HCT116 (cell line): ENCODE measurements around the gene NTRK3. TPM values are rescaled to one million over a fixed set of nuclear protein-coding genes. Genes with fewer than 3 reads are reported as not detected.

Experiments
- ATAC-seq: fragments of 200-7000 bp; cut with Tn5 transposase; 2 replicates; pipeline ENCODE4 v1.9.1; 2020; ENCODE audit warnings: mild to moderate bottlenecking, moderate library complexity
- BruUV-seq: library from RNA; stranded (reverse); fragments of 400-500 nt; replicated peaks from 2 replicates; lab custom pipeline; 2021; lab: Mats Ljungman, UMichigan
- CTCF ChIA-PET: fragments of 300-600 bp; sonication (Branson Sonifier 250); formaldehyde crosslinking; loops from one replicate; lab custom pipeline; 2021; ENCODE audit warnings: antibody characterized with exemption; lab: Charles Lee
- POLR2A ChIA-PET: fragments of 300-600, 350-600 bp; sonication (Branson Sonifier 250); formaldehyde crosslinking; loops from one replicate; lab custom pipeline; 2021; ENCODE audit warnings: antibody characterized with exemption; lab: Charles Lee
- RAD21 ChIA-PET, 2 experiments: fragments of 300-600 bp; sonication (Branson Sonifier 250); formaldehyde crosslinking; loops; one replicate each; lab custom pipeline; 2023; ENCODE audit warnings: low total read pairs in 2 of 2; ENCODE audit not compliant: uncharacterized antibody in 2 of 2, unreplicated experiment in 2 of 2, low non-redundant PET in 1 of 2; lab: Charles Lee
- DNase-seq: peaks from one replicate; pipeline ENCODE4 v3.0.0-alpha.2; 2010; ENCODE audit warnings: low read depth, low spot score
- H2AFZ ChIP-seq: fragments of 200-600 bp; shearing (Covaris generic), sonication (generic); 2 replicates; pipeline ENCODE4 v1.6.1; 2017; ENCODE audit warnings: low read depth, mixed run types, mixed read lengths, antibody characterized with exemption, low read length; ENCODE audit not compliant: poor library complexity, severe bottlenecking
- H3K27ac ChIP-seq: 2 replicates; pipeline ENCODE4 v1.5.1; 2012; ENCODE audit warnings: low read depth, low read length
- H3K27me3 ChIP-seq: fragments of 200-600 bp; sonication (generic); 2 replicates; pipeline ENCODE4 v1.6.1; 2016; ENCODE audit warnings: mixed run types, low read length, mixed read lengths; ENCODE audit not compliant: insufficient read depth
- H3K36me3 ChIP-seq, 2 experiments: fragments of 200-500 bp in 1 of 2; fragments of 200-600 bp in 1 of 2; sonication (Bioruptor generic) in 1 of 2; sonication (generic) in 1 of 2; 2 replicates each; pipeline versions ENCODE4 v1.5.1 to v1.6.1; 2014 to 2016; ENCODE audit warnings: low read length in 2 of 2, inconsistent platforms in 1 of 2, mixed read lengths in 1 of 2, mixed run types in 1 of 2; ENCODE audit not compliant: insufficient read depth in 2 of 2, control insufficient read depth in 1 of 2
- H3K4me1 ChIP-seq, 2 experiments: fragments of 200-600 bp in 1 of 2; sonication (generic) in 1 of 2; 2 replicates each; pipeline versions ENCODE4 v1.5.1 to v1.6.1; 2012 to 2017; ENCODE audit warnings: low read length in 2 of 2, inconsistent platforms in 1 of 2, mild to moderate bottlenecking in 1 of 2, mixed read lengths in 1 of 2, mixed run types in 1 of 2, moderate library complexity in 1 of 2; ENCODE audit not compliant: insufficient read depth in 2 of 2, control insufficient read depth in 1 of 2
- H3K4me2 ChIP-seq: fragments of 200-600 bp; sonication (generic); 2 replicates; pipeline ENCODE4 v1.6.1; 2017; ENCODE audit warnings: mixed run types, low read length, mixed read lengths
- H3K4me3 ChIP-seq, 2 experiments: fragments of 200-600 bp in 1 of 2; sonication (generic) in 1 of 2; replicated peaks in 1 of 2; 2 replicates each; pipeline ENCODE4 v1.5.1; 2011 to 2016; ENCODE audit warnings: low read length in 2 of 2, control low read depth in 1 of 2, low read depth in 1 of 2, mild to moderate bottlenecking in 1 of 2, mixed read lengths in 1 of 2, mixed run types in 1 of 2
- H3K79me2 ChIP-seq: fragments of 200-600 bp; sonication (generic); 2 replicates; pipeline ENCODE4 v1.6.1; 2017; ENCODE audit warnings: mild to moderate bottlenecking, mixed run types, low read length, moderate library complexity, mixed read lengths; ENCODE audit not compliant: insufficient read depth
- H3K9ac ChIP-seq: fragments of 200-600 bp; sonication (generic); 2 replicates; pipeline ENCODE4 v1.6.1; 2016; ENCODE audit warnings: low read length, mixed read lengths
- H3K9me2 ChIP-seq: fragments of 200-600 bp; sonication (generic), shearing (Covaris generic); 2 replicates; pipeline ENCODE4 v1.6.1; 2017; ENCODE audit warnings: mixed run types, mild to moderate bottlenecking, moderate library complexity; ENCODE audit not compliant: insufficient read depth
- H3K9me3 ChIP-seq, 2 experiments: fragments of 200-500 bp in 1 of 2; fragments of 200-600 bp in 1 of 2; sonication (Bioruptor generic) in 1 of 2; sonication (generic) in 1 of 2; 2 replicates each; pipeline ENCODE4 v1.6.1; 2014 to 2017; ENCODE audit warnings: low read length in 2 of 2, mixed read lengths in 2 of 2, inconsistent platforms in 1 of 2, low read depth in 1 of 2, mild to moderate bottlenecking in 1 of 2, mixed run types in 1 of 2, moderate library complexity in 1 of 2; ENCODE audit not compliant: control insufficient read depth in 1 of 2, insufficient read depth in 1 of 2
- H4K20me1 ChIP-seq: fragments of 200-600 bp; sonication (generic), shearing (Covaris generic); 2 replicates; pipeline ENCODE4 v1.6.1; 2017; ENCODE audit warnings: mixed run types, mild to moderate bottlenecking, moderate library complexity; ENCODE audit not compliant: insufficient read depth
- ATF3 ChIP-seq: IDR thresholded peaks from 2 replicates; pipeline ENCODE4 v1.6.1; 2012
- CBX3 ChIP-seq: IDR thresholded peaks from 2 replicates; pipeline ENCODE4 v1.6.1; 2012; ENCODE audit warnings: low read depth
- FOSL1 ChIP-seq: IDR thresholded peaks from 2 replicates; pipeline ENCODE4 v1.6.1; 2012; ENCODE audit warnings: low read depth
- POLR2AphosphoS5 ChIP-seq: IDR thresholded peaks from 2 replicates; pipeline ENCODE4 v1.6.1; 2011; ENCODE audit warnings: mild to moderate bottlenecking, low read depth, low read length, moderate library complexity
- REST ChIP-seq: IDR thresholded peaks from 2 replicates; pipeline ENCODE4 v1.6.1; 2012; ENCODE audit warnings: low read depth
- SIN3A ChIP-seq: IDR thresholded peaks from 2 replicates; pipeline ENCODE4 v1.6.1; 2012; ENCODE audit warnings: low read depth
- SP1 ChIP-seq: IDR thresholded peaks from 2 replicates; pipeline ENCODE4 v1.6.1; 2012; ENCODE audit warnings: low read depth
- YY1 ChIP-seq: IDR thresholded peaks from 2 replicates; pipeline ENCODE4 v1.6.1; 2011; ENCODE audit warnings: low read length, low read depth, moderate library complexity, mild to moderate bottlenecking; ENCODE audit not compliant: insufficient replicate concordance; ENCODE audit errors: extremely low read depth
- intact Hi-C: fragments of 100-400 bp; cut with micrococcal nuclease; formaldehyde crosslinking; loops from 2 replicates; pipeline ENCODE4 v1.10.0; 2022
- total RNA-seq: library from RNA; stranded (reverse); gene quantifications from one replicate; pipeline ENCODE4 v1.2.1, GENCODE V29; 2021; ENCODE audit not compliant: unreplicated experiment

Gene NTRK3
- total RNA-seq, 1 experiment from 2014 or later: not detected

GRCh38 chr15:87860743-87861142, 395.8 kb downstream of the NTRK3 start:
- CTCF ChIA-PET: no interaction called here
- RAD21 ChIA-PET: no interaction called here
- Histone ChIP-seq H2AFZ (no peak overlapping the region), H3K4me2 (no peak overlapping the region), H3K27me3 (no peaks in the 10 kb centered on the region), H3K9me3 (peaks cover 0 to 13% of the 10 kb centered on the region in 2 experiments; a peak in 2 of 4 replicates), H3K27ac (no peak overlapping the region), H3K9ac (no peak overlapping the region), H3K4me3 (no peak overlapping the region), H3K36me3 (no peaks in the 10 kb centered on the region), H3K79me2 (no peaks in the 10 kb centered on the region), H3K4me1 (no peaks in the 10 kb centered on the region), H4K20me1 (no peaks in the 10 kb centered on the region), H3K9me2 (no peaks in the 10 kb centered on the region)
- POLR2A ChIA-PET: no interaction called here
- DNase-seq (no peak), ATAC-seq (no peak)
- BruUV-seq: no TSS peak
- no peak for TF ChIP-seq YY1
- TF ChIP-seq ATF3: no peak
- TF ChIP-seq SIN3A: no peak
- no peak for TF ChIP-seq CBX3
- no peak for TF ChIP-seq REST
- TF ChIP-seq POLR2AphosphoS5: no peak
- no peak for TF ChIP-seq SP1
- no peak for TF ChIP-seq FOSL1
- intact Hi-C loops: no loop called here
